Measurements from ENCODE around the gene P3H2. TPM values are rescaled to one million over a fixed set of nuclear protein-coding genes. Genes with fewer than 3 reads are reported as not detected.
"Not testable (repeated sequence)": the region's sequence is repeated elsewhere in the genome, so short reads cannot be mapped to it uniquely, and the experiment has no call there.

Gene P3H2
- total and polyA plus RNA-seq, 2 experiments from 2014 or later: 14.5 TPM

GRCh38 chr3:190159902-190160435, 39.3 kb upstream of the P3H2 start:
- H3K4me1 ChIP-seq (ENCODE audit: insufficient read depth): no peaks in the 10 kb centered on the region
- H3K4me2 ChIP-seq: no peak overlapping the region
- H4K20me1 ChIP-seq (ENCODE audit: insufficient read depth, poor library complexity, severe bottlenecking): no peaks in the 10 kb centered on the region
- no peak for DNase-seq (ENCODE audit: low spot score)
- no peak overlapping the region for H3K27ac ChIP-seq
- H3K4me3 ChIP-seq: no peak overlapping the region
- no peaks in the 10 kb centered on the region for H3K9me3 ChIP-seq (ENCODE audit: low read depth)
- no peaks in the 10 kb centered on the region for H3K9me2 ChIP-seq (replicated peaks; ENCODE audit: insufficient read depth)
- WGBS (ENCODE audit: low lambda C conversion rate, missing lambda C conversion rate): 87% methylated on average over 5 of the region's 5 CpGs
- no peaks in the 10 kb centered on the region for H3K36me3 ChIP-seq (replicated peaks; ENCODE audit: insufficient read depth, low read depth)
- TF ChIP-seq CTCF (IDR thresholded peaks at IDR 0.05; ENCODE audit: poor library complexity) (no peak), EZH2 (IDR thresholded peaks at IDR 0.05; ENCODE audit: borderline replicate concordance) (no peak), EZH2phosphoT487 (IDR thresholded peaks at IDR 0.05; ENCODE audit: low read depth, severe bottlenecking, unreplicated experiment) (no peak)
- no peak overlapping the region for H2AFZ ChIP-seq
- no peaks in the 10 kb centered on the region for H3K79me2 ChIP-seq
- H3K27me3 ChIP-seq: no peaks in the 10 kb centered on the region

GRCh38 chr3:190158261-190158660, 37.6 kb upstream of the P3H2 start:
- 42% methylated on average over 2 of the region's 2 CpGs for WGBS (ENCODE audit: low lambda C conversion rate, missing lambda C conversion rate)
- Histone ChIP-seq H3K27me3 (no peaks in the 10 kb centered on the region), H3K4me1 (ENCODE audit: insufficient read depth) (no peaks in the 10 kb centered on the region), H3K79me2 (no peaks in the 10 kb centered on the region), H3K4me3 (no peak overlapping the region), H3K4me2 (no peak overlapping the region), H2AFZ (no peak overlapping the region), H4K20me1 (ENCODE audit: insufficient read depth, poor library complexity, severe bottlenecking) (no peaks in the 10 kb centered on the region), H3K36me3 (replicated peaks; ENCODE audit: insufficient read depth, low read depth) (no peaks in the 10 kb centered on the region), H3K27ac (no peak overlapping the region), H3K9me2 (replicated peaks; ENCODE audit: insufficient read depth) (no peaks in the 10 kb centered on the region), H3K9me3 (ENCODE audit: low read depth) (no peaks in the 10 kb centered on the region)
- TF ChIP-seq EZH2 (IDR thresholded peaks at IDR 0.05; ENCODE audit: borderline replicate concordance) (no peak), EZH2phosphoT487 (IDR thresholded peaks at IDR 0.05; ENCODE audit: low read depth, severe bottlenecking, unreplicated experiment) (no peak), CTCF (IDR thresholded peaks at IDR 0.05; ENCODE audit: poor library complexity) (no peak)
- DNase-seq (ENCODE audit: low spot score): no peak

- H2AFZ ChIP-seq: no peak overlapping the region
- peaks cover 11% of the 10 kb centered on the region for H3K4me1 ChIP-seq (ENCODE audit: insufficient read depth)
- no peaks in the 10 kb centered on the region for H3K27me3 ChIP-seq
- H3K27ac ChIP-seq: peak overlapping the region; percentile 49
- no peak for TF ChIP-seq EZH2 (IDR thresholded peaks at IDR 0.05; ENCODE audit: borderline replicate concordance)
- 30% methylated on average over 4 of the region's 4 CpGs for WGBS (ENCODE audit: low lambda C conversion rate, missing lambda C conversion rate)
- no peak overlapping the region for H3K4me3 ChIP-seq
- H3K4me2 ChIP-seq: no peak overlapping the region
- H4K20me1 ChIP-seq (ENCODE audit: insufficient read depth, poor library complexity, severe bottlenecking): no peaks in the 10 kb centered on the region
- H3K9me2 ChIP-seq (replicated peaks; ENCODE audit: insufficient read depth): no peaks in the 10 kb centered on the region
- peak; percentile 25 for DNase-seq (ENCODE audit: low spot score)
- no peaks in the 10 kb centered on the region for H3K9me3 ChIP-seq (ENCODE audit: low read depth)
- H3K79me2 ChIP-seq: no peaks in the 10 kb centered on the region
- H3K36me3 ChIP-seq (replicated peaks; ENCODE audit: insufficient read depth, low read depth): no peaks in the 10 kb centered on the region
Measured at GRCh38 chr3:190155752-190156151, 35.1 kb upstream of the P3H2 start.

- Histone ChIP-seq H3K79me2 (no peaks in the 10 kb centered on the region), H3K4me1 (ENCODE audit: insufficient read depth) (peaks cover 11% of the 10 kb centered on the region), H3K9me3 (ENCODE audit: low read depth) (no peaks in the 10 kb centered on the region), H3K27me3 (no peaks in the 10 kb centered on the region), H3K4me2 (no peak overlapping the region), H3K36me3 (replicated peaks; ENCODE audit: insufficient read depth, low read depth) (no peaks in the 10 kb centered on the region), H3K4me3 (no peak overlapping the region), H2AFZ (no peak overlapping the region), H3K9me2 (replicated peaks; ENCODE audit: insufficient read depth) (no peaks in the 10 kb centered on the region), H4K20me1 (ENCODE audit: insufficient read depth, poor library complexity, severe bottlenecking) (no peaks in the 10 kb centered on the region), H3K27ac (peak overlapping the region; percentile 31)
- DNase-seq (ENCODE audit: low spot score): no peak
- TF ChIP-seq EZH2phosphoT487 (IDR thresholded peaks at IDR 0.05; ENCODE audit: low read depth, severe bottlenecking, unreplicated experiment) (no peak), EZH2 (IDR thresholded peaks at IDR 0.05; ENCODE audit: borderline replicate concordance) (no peak), CTCF (IDR thresholded peaks at IDR 0.05; ENCODE audit: poor library complexity) (no peak)
- 33% methylated on average over 3 of the region's 3 CpGs for WGBS (ENCODE audit: low lambda C conversion rate, missing lambda C conversion rate)
Measured at GRCh38 chr3:190150681-190151080, 30.0 kb upstream of the P3H2 start.

GRCh38 chr3:190149830-190150619, 29.3 kb upstream of the P3H2 start:
- H3K4me1 ChIP-seq (ENCODE audit: insufficient read depth): peaks cover 11% of the 10 kb centered on the region
- not testable (repeated sequence) for H3K4me3 ChIP-seq; H2AFZ ChIP-seq; H4K20me1 ChIP-seq (ENCODE audit: insufficient read depth, poor library complexity, severe bottlenecking); H3K36me3 ChIP-seq (replicated peaks; ENCODE audit: insufficient read depth, low read depth); H3K9me3 ChIP-seq (ENCODE audit: low read depth); H3K79me2 ChIP-seq; DNase-seq (ENCODE audit: low spot score); H3K4me2 ChIP-seq; H3K9me2 ChIP-seq (replicated peaks; ENCODE audit: insufficient read depth); H3K27me3 ChIP-seq
- peak overlapping the region; percentile 31 for H3K27ac ChIP-seq
- 75% methylated on average over 6 of the region's 6 CpGs for WGBS (ENCODE audit: low lambda C conversion rate, missing lambda C conversion rate)

- not testable (repeated sequence) for H3K27me3 ChIP-seq; H2AFZ ChIP-seq; H3K4me1 ChIP-seq (ENCODE audit: insufficient read depth); H3K79me2 ChIP-seq; H3K36me3 ChIP-seq (replicated peaks; ENCODE audit: insufficient read depth, low read depth); H3K4me3 ChIP-seq; H4K20me1 ChIP-seq (ENCODE audit: insufficient read depth, poor library complexity, severe bottlenecking); H3K9me3 ChIP-seq (ENCODE audit: low read depth); DNase-seq (ENCODE audit: low spot score); H3K9me2 ChIP-seq (replicated peaks; ENCODE audit: insufficient read depth); H3K27ac ChIP-seq; H3K4me2 ChIP-seq
- 72% methylated on average over 7 of the region's 7 CpGs for WGBS (ENCODE audit: low lambda C conversion rate, missing lambda C conversion rate)
Measured at GRCh38 chr3:190144793-190145192, 24.1 kb upstream of the P3H2 start.

All from hepatocyte (in vitro differentiated cells).